Subcutaneous abdominal adipose tissue (tissue), 5 donors: Measurements from ENCODE around the gene RIN3.

Experiments used
- H3K27ac ChIP-seq: one replicate; pipeline ENCODE4 v1.7.0; 2013; ENCODE audit warnings: low read depth, mild to moderate bottlenecking, inconsistent platforms, low read length, moderate library complexity
- H3K27me3 ChIP-seq, 5 donors: one replicate each; pipeline ENCODE4 v1.7.0; 2013; ENCODE audit warnings: low read length in 5 of 5, inconsistent platforms in 1 of 5; ENCODE audit not compliant: control insufficient read depth in 5 of 5, insufficient read depth in 4 of 5
- H3K36me3 ChIP-seq, 5 donors: one replicate each; pipeline ENCODE4 v1.7.0; 2013; ENCODE audit warnings: low read length in 5 of 5; ENCODE audit not compliant: control insufficient read depth in 5 of 5, insufficient read depth in 5 of 5
- H3K4me1 ChIP-seq, 5 donors: one replicate each; pipeline ENCODE4 v1.7.0; 2013; ENCODE audit warnings: low read length in 5 of 5, mild to moderate bottlenecking in 3 of 5, moderate library complexity in 1 of 5; ENCODE audit not compliant: control insufficient read depth in 5 of 5, insufficient read depth in 5 of 5
- H3K4me3 ChIP-seq, 5 donors: one replicate each; pipeline ENCODE4 v1.7.0; 2013; ENCODE audit warnings: low read length in 5 of 5, low read depth in 1 of 5
- H3K9ac ChIP-seq, 5 donors: one replicate each; pipeline ENCODE4 v1.7.0; 2013; ENCODE audit warnings: low read length in 5 of 5, mild to moderate bottlenecking in 4 of 5, moderate library complexity in 3 of 5
- H3K9me3 ChIP-seq, 5 donors: one replicate each; pipeline ENCODE4 v1.7.0; 2013; ENCODE audit warnings: low read length in 5 of 5; ENCODE audit not compliant: control insufficient read depth in 5 of 5
- donor health status: healthy.
- donor health status: healthy.
- donor health status: healthy.
- donor health status: healthy.
- donor health status: healthy.

Gene RIN3

GRCh38 chr14:92630367-92630766 is 116.8 kb downstream of the RIN3 start:
- no peak overlapping the region for H3K4me3 ChIP-seq
- peaks cover 0 to 5% (median 2%) of the 10 kb centered on the region in 5 donors for H3K36me3 ChIP-seq
- H3K4me1 ChIP-seq, result peaks cover 0 to 8% (median 0%) of the 10 kb centered on the region in 5 donors
- H3K27ac ChIP-seq, result no peak overlapping the region
- H3K9me3 ChIP-seq, result peaks cover 0 to 19% (median 15%) of the 10 kb centered on the region in 5 donors
- H3K9ac ChIP-seq, result no peak overlapping the region
- no peaks in the 10 kb centered on the region for H3K27me3 ChIP-seq

DNA sequence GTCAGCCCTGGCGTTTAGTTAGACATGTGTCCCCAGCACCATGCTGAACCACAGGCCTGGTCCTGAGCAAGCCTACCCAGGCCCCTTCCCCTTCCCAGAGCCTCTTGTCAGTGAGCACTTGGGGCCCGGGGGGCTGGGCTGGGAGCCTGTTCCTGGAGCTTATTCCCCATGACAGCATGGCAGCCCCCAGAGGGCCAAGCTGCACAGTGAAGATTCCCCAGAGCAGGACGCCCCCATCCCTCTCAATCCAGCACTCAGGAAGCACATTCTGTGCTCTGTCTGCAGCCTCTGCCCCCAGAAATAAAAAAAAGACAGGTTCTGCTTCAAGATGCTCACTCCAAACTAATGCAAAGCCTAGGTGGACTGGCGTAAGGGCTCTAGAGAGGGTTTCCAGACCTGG is 117.5 kb downstream of the RIN3 start:
- Histone ChIP-seq H3K4me3 (no peak overlapping the region), H3K9ac (no peak overlapping the region), H3K27me3 (no peaks in the 10 kb centered on the region), H3K9me3 (peaks cover 0 to 19% (median 15%) of the 10 kb centered on the region in 5 donors), H3K36me3 (peaks cover 0 to 5% (median 2%) of the 10 kb centered on the region in 5 donors), H3K27ac (no peak overlapping the region), H3K4me1 (peaks cover 0 to 8% (median 0%) of the 10 kb centered on the region in 5 donors)

- Histone ChIP-seq H3K36me3 (peaks cover 0 to 5% (median 0%) of the 10 kb centered on the region in 5 donors), H3K9ac (no peak overlapping the region), H3K4me3 (no peak overlapping the region), H3K9me3 (peaks cover 0 to 6% (median 3%) of the 10 kb centered on the region in 5 donors), H3K4me1 (peaks cover 0 to 8% (median 0%) of the 10 kb centered on the region in 5 donors), H3K27ac (no peak overlapping the region), H3K27me3 (no peaks in the 10 kb centered on the region)
These were observed 119.1 kb downstream of the RIN3 start for GRCh38 chr14:92632546-92633273.

- H3K9ac ChIP-seq, result no peak overlapping the region
- peaks cover 0 to 5% (median 0%) of the 10 kb centered on the region in 5 donors for H3K36me3 ChIP-seq
- no peaks in the 10 kb centered on the region for H3K27me3 ChIP-seq
- peaks cover 0 to 8% (median 0%) of the 10 kb centered on the region in 5 donors for H3K4me1 ChIP-seq
- H3K4me3 ChIP-seq, result no peak overlapping the region
- peaks cover 0 to 1% (median 0%) of the 10 kb centered on the region in 5 donors for H3K9me3 ChIP-seq
- H3K27ac ChIP-seq, result no peak overlapping the region
These were observed 119.7 kb downstream of the RIN3 start for GRCh38 chr14:92633274-92633616.

- no peaks in the 10 kb centered on the region for H3K9me3 ChIP-seq
- H3K4me1 ChIP-seq, result peaks cover 0 to 8% (median 0%) of the 10 kb centered on the region in 5 donors
- H3K27me3 ChIP-seq, result no peaks in the 10 kb centered on the region
- no peak overlapping the region for H3K9ac ChIP-seq
- H3K27ac ChIP-seq, result no peak overlapping the region
- no peak overlapping the region for H3K4me3 ChIP-seq
- peaks cover 0 to 6% (median 0%) of the 10 kb centered on the region in 5 donors for H3K36me3 ChIP-seq
These were observed 120.1 kb downstream of the RIN3 start for GRCh38 chr14:92633724-92634123.

DNA sequence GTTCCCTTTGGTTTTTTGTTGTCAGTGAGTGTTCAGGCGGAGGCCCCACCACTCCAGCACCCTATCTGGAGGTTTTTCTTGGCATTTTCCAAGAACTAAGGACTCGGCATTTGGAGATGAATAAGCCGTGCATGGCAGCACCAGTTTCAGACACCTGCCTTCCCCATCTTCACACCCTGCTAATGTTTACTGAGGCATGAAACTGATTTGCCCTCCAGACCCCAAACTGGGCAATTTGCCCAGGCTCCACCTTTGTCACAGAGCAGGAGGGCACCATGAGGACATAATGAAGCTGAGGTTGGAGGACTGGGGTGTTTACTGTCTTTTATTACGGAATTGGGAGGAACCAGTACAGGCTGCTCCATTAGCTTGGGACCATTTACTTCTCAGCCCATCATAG is 121.5 kb downstream of the RIN3 start:
- H3K4me1 ChIP-seq, result peaks cover 0 to 8% (median 0%) of the 10 kb centered on the region in 5 donors
- H3K27me3 ChIP-seq, result no peaks in the 10 kb centered on the region
- H3K27ac ChIP-seq, result no peak overlapping the region
- no peaks in the 10 kb centered on the region for H3K9me3 ChIP-seq
- H3K36me3 ChIP-seq, result peaks cover 0 to 10% (median 0%) of the 10 kb centered on the region in 5 donors
- H3K9ac ChIP-seq, result no peak overlapping the region
- no peak overlapping the region for H3K4me3 ChIP-seq

GRCh38 chr14:92635896-92636295 is 122.3 kb downstream of the RIN3 start:
- H3K4me3 ChIP-seq, result no peak overlapping the region
- no peaks in the 10 kb centered on the region for H3K27me3 ChIP-seq

GRCh38 chr14:92637228-92637627 is 123.6 kb downstream of the RIN3 start:
- Histone ChIP-seq H3K4me1 (peaks cover 0 to 8% (median 0%) of the 10 kb centered on the region in 5 donors), H3K27ac (no peak overlapping the region), H3K4me3 (no peak overlapping the region), H3K36me3 (peaks cover 0 to 13% (median 6%) of the 10 kb centered on the region in 5 donors), H3K9ac (no peak overlapping the region), H3K9me3 (no peaks in the 10 kb centered on the region), H3K27me3 (no peaks in the 10 kb centered on the region)

More at GRCh38 chr14:92635896-92636295, 122.3 kb downstream of the RIN3 start:
- Histone ChIP-seq H3K9me3 (no peaks in the 10 kb centered on the region), H3K9ac (no peak overlapping the region), H3K27ac (no peak overlapping the region), H3K4me1 (peaks cover 0 to 8% (median 0%) of the 10 kb centered on the region in 5 donors), H3K36me3 (peaks cover 0 to 8% (median 0%) of the 10 kb centered on the region in 5 donors)

DNA sequence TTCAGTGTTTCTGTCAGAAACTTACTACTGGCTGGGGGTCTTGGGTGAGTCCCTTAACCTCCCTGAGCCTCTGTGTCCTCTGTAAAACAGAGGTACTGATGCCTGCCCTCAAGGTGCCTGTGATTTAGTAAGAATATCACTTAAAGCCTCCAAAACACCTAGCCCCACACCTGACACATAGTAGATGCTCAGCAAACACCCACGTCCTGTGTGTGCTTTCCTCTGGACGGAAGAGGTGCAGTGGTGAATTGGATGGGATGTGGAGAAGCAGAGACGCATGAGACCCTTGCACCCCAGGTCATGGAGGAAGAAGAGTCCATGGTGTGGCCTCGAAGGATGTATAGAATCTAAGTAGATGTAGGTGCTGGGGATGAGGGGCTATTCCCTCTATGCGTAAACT is 124.3 kb downstream of the RIN3 start:
- Histone ChIP-seq H3K27me3 (no peaks in the 10 kb centered on the region), H3K9me3 (no peaks in the 10 kb centered on the region), H3K36me3 (peaks cover 0 to 19% (median 12%) of the 10 kb centered on the region in 5 donors), H3K4me3 (no peak overlapping the region), H3K27ac (no peak overlapping the region), H3K4me1 (peaks cover 0 to 6% (median 0%) of the 10 kb centered on the region in 5 donors), H3K9ac (no peak overlapping the region)

GRCh38 chr14:92638266-92638665 is 124.7 kb downstream of the RIN3 start:
- H3K36me3 ChIP-seq, result peaks cover 0 to 20% (median 12%) of the 10 kb centered on the region in 5 donors
- no peaks in the 10 kb centered on the region for H3K9me3 ChIP-seq
- H3K9ac ChIP-seq, result no peak overlapping the region
- H3K4me1 ChIP-seq, result peaks cover 0 to 2% (median 0%) of the 10 kb centered on the region in 5 donors
- no peak overlapping the region for H3K4me3 ChIP-seq
- no peak overlapping the region for H3K27ac ChIP-seq
- no peaks in the 10 kb centered on the region for H3K27me3 ChIP-seq
